A673 (cell line): ENCODE measurements around the gene FKBP4. TPM values are rescaled to one million over a fixed set of nuclear protein-coding genes. Genes with fewer than 3 reads are reported as not detected.

ENCODE experiments used
- BruUV-seq: library from RNA; stranded (reverse); fragments of 400-500 nt; replicated peaks from 2 replicates; lab custom pipeline; 2021; lab: Mats Ljungman, UMichigan
- CTCF ChIA-PET: fragments of 300-600 bp; sonication (Branson Sonifier 250); formaldehyde crosslinking; loops from one replicate; lab custom pipeline; 2022; ENCODE audit warnings: antibody characterized with exemption; lab: Charles Lee
- POLR2A ChIA-PET: fragments of 300-600 bp; sonication (Branson Sonifier 250); formaldehyde crosslinking; loops from one replicate; lab custom pipeline; 2022; ENCODE audit warnings: antibody characterized with exemption; ENCODE audit not compliant: low non-redundant PET; lab: Charles Lee
- DNase-seq: peaks from one replicate; pipeline ENCODE4 v3.0.0-alpha.2; 2015; ENCODE audit warnings: low spot score
- H3K27ac ChIP-seq: fragments of 200-600 bp; sonication (generic); 2 replicates; pipeline ENCODE4 v1.5.1; 2016; ENCODE audit warnings: mixed run types, low read depth, mild to moderate bottlenecking, mixed read lengths, antibody characterized with exemption, low read length; ENCODE audit not compliant: poor library complexity, severe bottlenecking
- H3K27me3 ChIP-seq: fragments of 200-600 bp; sonication (generic); replicated peaks from 2 replicates; pipeline ENCODE4 v1.6.1; 2017; ENCODE audit warnings: mixed run types, low read depth, mild to moderate bottlenecking, mixed read lengths, antibody characterized with exemption, low read length; ENCODE audit not compliant: insufficient read depth, poor library complexity
- H3K36me3 ChIP-seq: fragments of 200-600 bp; sonication (generic); 2 replicates; pipeline ENCODE4 v1.6.1; 2016; ENCODE audit warnings: mixed run types, mild to moderate bottlenecking, mixed read lengths, antibody characterized with exemption, low read length; ENCODE audit not compliant: insufficient read depth, poor library complexity, severe bottlenecking
- H3K4me1 ChIP-seq: fragments of 200-600 bp; sonication (generic); 2 replicates; pipeline ENCODE4 v1.6.1; 2017; ENCODE audit warnings: mixed run types, mild to moderate bottlenecking, mixed read lengths, antibody characterized with exemption, low read length; ENCODE audit not compliant: insufficient read depth, poor library complexity, severe bottlenecking
- H3K4me3 ChIP-seq: fragments of 200-600 bp; sonication (generic); 2 replicates; pipeline ENCODE4 v1.5.1; 2016; ENCODE audit warnings: low read depth, mixed run types, mild to moderate bottlenecking, mixed read lengths, low read length; ENCODE audit not compliant: poor library complexity, severe bottlenecking
- H3K9me3 ChIP-seq: fragments of 200-600 bp; sonication (generic); 2 replicates; pipeline ENCODE4 v1.6.1; 2016; ENCODE audit warnings: mixed run types, low read depth, mild to moderate bottlenecking, mixed read lengths, antibody characterized with exemption, low read length; ENCODE audit not compliant: poor library complexity, severe bottlenecking
- CTCF ChIP-seq: fragments of 300-800, 200-600 bp; sonication (generic); conservative IDR thresholded peaks from 2 replicates; pipeline ENCODE4 v1.5.1; 2017; ENCODE audit warnings: low read depth, mild to moderate bottlenecking, antibody characterized with exemption, low read length, moderate library complexity, mixed read lengths
- EZH2 ChIP-seq: fragments of 200-600 bp; sonication (generic); IDR thresholded peaks from 2 replicates; pipeline ENCODE4 v1.6.1; 2017; ENCODE audit warnings: borderline replicate concordance, low read depth, mild to moderate bottlenecking, mixed read lengths, antibody characterized with exemption, low read length; ENCODE audit not compliant: poor library complexity, severe bottlenecking
- intact Hi-C: fragments of 100-400 bp; cut with micrococcal nuclease; formaldehyde crosslinking; loops from one replicate; pipeline ENCODE4 v1.10.0; 2022; ENCODE audit not compliant: unreplicated experiment
- total RNA-seq: library from RNA; stranded (reverse); gene quantifications from 2 replicates; pipeline ENCODE4 v1.2.3, GENCODE V29; 2021

FKBP4 gene
- total RNA-seq, 1 experiment from 2014 or later = 196 TPM

DNA sequence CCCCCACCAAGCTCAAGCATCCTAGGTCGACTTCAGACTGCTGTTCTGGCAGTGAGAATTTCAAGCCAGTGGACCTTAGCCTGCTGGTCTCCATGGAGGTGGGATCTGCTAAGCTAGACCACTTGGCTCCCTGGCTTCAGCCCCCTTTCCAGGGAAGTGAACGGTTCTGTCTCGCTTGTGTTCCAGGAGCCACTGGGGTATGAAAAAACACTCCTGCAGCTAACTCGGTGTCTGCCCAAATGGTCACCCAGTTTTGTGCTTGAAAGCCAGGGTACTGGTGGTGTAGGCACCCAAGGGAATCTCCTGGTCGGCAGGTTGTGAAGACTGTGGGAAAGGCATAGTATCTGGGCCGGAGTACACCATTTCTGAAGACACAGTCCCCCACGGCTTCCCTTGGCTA lies 44.6 kb upstream of the FKBP4 start:
- peaks cover 50% of the 10 kb centered on the region for H3K27me3 ChIP-seq

GRCh38 chr12:2751230-2751629 lies 43.5 kb upstream of the FKBP4 start:
- intact Hi-C loops = no loop called here
- no peak overlapping the region for H3K4me3 ChIP-seq
- BruUV-seq = no TSS peak
- no peak for TF ChIP-seq EZH2
- TF ChIP-seq CTCF = no peak
- no peaks in the 10 kb centered on the region for H3K36me3 ChIP-seq
- no peak for DNase-seq
- ChIA-PET CTCF (no interaction called here), POLR2A (no interaction called here)
- no peaks in the 10 kb centered on the region for H3K4me1 ChIP-seq
- H3K27ac ChIP-seq = no peak overlapping the region
- peaks cover 46% of the 10 kb centered on the region for H3K27me3 ChIP-seq
- H3K9me3 ChIP-seq = no peaks in the 10 kb centered on the region

More for the DNA sequence above, 44.6 kb upstream of the FKBP4 start:
- ChIA-PET POLR2A (no interaction called here), CTCF (no interaction called here)
- no TSS peak for BruUV-seq
- no peaks in the 10 kb centered on the region for H3K36me3 ChIP-seq
- intact Hi-C loops = no loop called here
- no peak for TF ChIP-seq EZH2
- TF ChIP-seq CTCF = no peak
- no peak overlapping the region for H3K4me3 ChIP-seq
- H3K27ac ChIP-seq = no peak overlapping the region
- H3K9me3 ChIP-seq = no peaks in the 10 kb centered on the region
- no peaks in the 10 kb centered on the region for H3K4me1 ChIP-seq
- no peak for DNase-seq

- H3K27me3 ChIP-seq = peaks cover 48% of the 10 kb centered on the region
- DNase-seq = no peak
- no peak overlapping the region for H3K4me3 ChIP-seq
- TF ChIP-seq CTCF = no peak
- no peak for TF ChIP-seq EZH2
- CTCF ChIA-PET = no interaction called here
- no peaks in the 10 kb centered on the region for H3K9me3 ChIP-seq
- POLR2A ChIA-PET = no interaction called here
- BruUV-seq = no TSS peak
- no peaks in the 10 kb centered on the region for H3K36me3 ChIP-seq
- intact Hi-C loops = no loop called here
- H3K27ac ChIP-seq = no peak overlapping the region
- H3K4me1 ChIP-seq = no peaks in the 10 kb centered on the region
These were observed 43.1 kb upstream of the FKBP4 start for GRCh38 chr12:2751686-2752085.
